Activated CD4-positive, alpha-beta T cell treated with anti-CD3 and anti-CD28 coated beads, Interleukin-2, Interleukin-4, amounts not matched to agents 100 ng/mL and 50 ng/mL, durations not matched to agents 16 hours and 8 hours (primary cell): ENCODE results near the gene FYN.
"Not testable (repeated sequence)": the region's sequence is repeated elsewhere in the genome, so short reads cannot be mapped to it uniquely, and the experiment has no call there.

Source experiments
- DNase-seq: peaks from one replicate; pipeline ENCODE4 v3.0.0-alpha.2; 2020; ENCODE audit warnings: low spot score

FYN gene

GRCh38 chr6:111850295-111850937 is 22.8 kb downstream of the FYN start:
- DNase-seq, result no peak

GRCh38 chr6:111849298-111849697 is 24.0 kb downstream of the FYN start:
- DNase-seq, result no peak

GRCh38 chr6:111848262-111848812 is 24.9 kb downstream of the FYN start:
- no peak for DNase-seq

GRCh38 chr6:111846492-111847409 is 26.5 kb downstream of the FYN start:
- peak; percentile 68 for DNase-seq

- DNase-seq, result no peak
Observed at GRCh38 chr6:111846066-111846465, 27.2 kb downstream of the FYN start.

GRCh38 chr6:111845441-111845871 is 27.8 kb downstream of the FYN start:
- no peak for DNase-seq

GRCh38 chr6:111844921-111845320 is 28.3 kb downstream of the FYN start:
- no peak for DNase-seq

- no peak for DNase-seq
Observed at GRCh38 chr6:111844376-111844775, 28.9 kb downstream of the FYN start.

GRCh38 chr6:111843347-111844147 is 29.7 kb downstream of the FYN start:
- DNase-seq, result peak; percentile 70

- DNase-seq, result no peak
Observed at GRCh38 chr6:111842891-111843290, 30.4 kb downstream of the FYN start.

- DNase-seq, result no peak
Observed at GRCh38 chr6:111842271-111842822, 30.9 kb downstream of the FYN start.

GRCh38 chr6:111841822-111842221 is 31.4 kb downstream of the FYN start:
- DNase-seq, result peak; percentile 75

- DNase-seq, result no peak
Observed at GRCh38 chr6:111840803-111841202, 32.4 kb downstream of the FYN start.

- peak; percentile 89 for DNase-seq
Observed at GRCh38 chr6:111838749-111839484, 34.3 kb downstream of the FYN start.

- peak; percentile 88 for DNase-seq
Observed at GRCh38 chr6:111837641-111838500, 35.4 kb downstream of the FYN start.

- no peak for DNase-seq
Observed at GRCh38 chr6:111837007-111837406, 36.2 kb downstream of the FYN start.

GRCh38 chr6:111835807-111836206 is 37.4 kb downstream of the FYN start:
- no peak for DNase-seq

GRCh38 chr6:111835398-111835797 is 37.9 kb downstream of the FYN start:
- not testable (repeated sequence) for DNase-seq

- DNase-seq, result no peak
Observed at GRCh38 chr6:111834356-111834755, 38.9 kb downstream of the FYN start.

GRCh38 chr6:111832833-111833418 is 40.3 kb downstream of the FYN start:
- peak; percentile 48 for DNase-seq
